Measurements from ENCODE around the gene XPA.

- TF ChIP-seq CTCF (conservative IDR thresholded peaks at IDR 0.05; ENCODE audit: low read length) (no peak), EZH2phosphoT487 (IDR thresholded peaks at IDR 0.05; ENCODE audit: borderline replicate concordance) (no peak)
Observed at GRCh38 chr9:97740848-97741821, 44.0 kb upstream of the XPA start.

Data from Loucy (cell line).